AG09319 (cell line): ENCODE results near the gene EYS.

Experiments
- DNase-seq: peaks from one replicate; pipeline ENCODE4 v3.0.0-alpha.2; 2010; ENCODE audit warnings: low read depth; ENCODE audit errors: extremely low read depth
- CTCF ChIP-seq: IDR thresholded peaks from 2 replicates; pipeline ENCODE4 v1.5.1; 2011; ENCODE audit warnings: low read depth, mild to moderate bottlenecking, inconsistent platforms, low read length, moderate library complexity

Gene EYS

GRCh38 chr6:64904616-64905015 lies 802.4 kb downstream of the EYS start:
- DNase-seq: no peak
- no peak for TF ChIP-seq CTCF

- no peak for TF ChIP-seq CTCF
- no peak for DNase-seq
Measured at GRCh38 chr6:64902596-64902995, 804.4 kb downstream of the EYS start.

DNA sequence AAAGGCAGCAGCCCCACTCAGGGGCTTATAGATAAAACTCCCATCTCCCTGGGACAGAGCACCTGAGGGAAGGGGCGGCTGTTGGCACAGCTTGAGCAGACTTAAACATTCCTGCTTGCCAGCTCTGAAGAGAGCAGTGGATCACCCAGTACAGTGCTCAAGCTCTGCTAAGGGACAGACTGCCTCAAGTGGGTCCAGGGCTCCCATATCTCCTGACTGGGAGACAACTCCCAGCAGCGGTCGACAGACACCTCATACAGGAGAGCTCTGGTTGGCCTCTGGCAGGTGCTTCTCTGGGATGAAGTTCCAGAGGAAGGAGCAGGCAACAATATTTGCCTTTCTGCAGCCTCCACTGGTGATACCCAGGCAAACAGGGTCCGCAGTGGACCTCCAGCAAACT lies 810.1 kb downstream of the EYS start:
- no peak for TF ChIP-seq CTCF
- no peak for DNase-seq

DNA sequence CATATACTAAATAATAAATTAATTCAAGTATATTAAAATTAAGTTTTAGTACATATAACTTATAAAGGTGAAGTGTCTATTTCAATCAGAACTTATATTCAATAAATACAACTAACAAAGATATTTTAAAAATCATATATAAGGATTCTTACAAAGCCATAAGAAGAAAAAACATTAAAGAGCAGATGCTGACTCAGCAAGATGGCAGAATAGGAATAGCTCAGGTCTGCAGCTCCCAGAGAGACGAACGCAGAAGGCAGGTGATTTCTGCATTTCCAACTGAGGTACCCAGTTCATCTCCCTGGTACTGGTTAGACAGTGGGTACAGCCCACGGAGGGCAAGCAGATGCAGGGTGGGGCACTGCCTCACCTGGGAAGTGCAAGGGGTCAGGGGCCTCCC lies 811.1 kb downstream of the EYS start:
- TF ChIP-seq CTCF: no peak
- DNase-seq: no peak

DNA sequence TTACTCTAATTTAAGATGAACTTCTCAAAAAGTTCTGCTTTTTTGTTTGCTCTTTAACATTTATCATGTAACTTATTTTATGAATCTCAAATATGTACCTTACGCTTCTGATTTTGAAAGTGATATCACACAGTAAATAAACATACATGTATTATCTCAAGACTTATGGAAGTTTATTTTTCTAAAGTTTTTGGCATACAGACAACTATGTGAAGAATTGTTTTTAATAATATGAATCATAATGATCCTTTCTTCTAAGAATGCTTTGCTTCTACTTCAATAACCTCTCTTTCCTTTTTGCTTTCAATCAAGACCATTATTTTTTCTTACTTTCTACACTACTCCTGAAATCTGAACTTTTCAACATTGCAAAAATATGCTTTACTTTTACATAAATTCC lies 816.4 kb downstream of the EYS start:
- DNase-seq: no peak
- TF ChIP-seq CTCF: no peak

DNA sequence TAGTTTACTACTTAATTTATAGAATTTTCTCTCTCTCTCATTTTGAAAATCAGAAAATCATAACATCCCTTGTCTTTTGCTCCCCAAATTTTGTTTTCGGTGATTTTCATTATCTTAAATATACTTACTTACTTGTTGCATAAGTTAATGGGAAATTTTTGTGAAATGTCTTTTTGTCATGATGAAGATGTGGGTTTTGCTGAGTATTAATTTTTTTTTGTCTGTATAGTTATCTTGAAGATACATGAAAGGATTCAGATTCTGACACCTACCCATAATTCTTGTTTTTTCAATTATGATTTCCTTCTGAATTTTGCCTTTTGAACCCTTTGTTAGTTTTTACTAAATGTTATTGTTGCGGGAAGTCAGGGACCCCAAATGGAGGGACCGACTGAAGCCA lies 817.9 kb downstream of the EYS start:
- DNase-seq: no peak
- no peak for TF ChIP-seq CTCF

GRCh38 chr6:64874776-64875175 lies 832.2 kb downstream of the EYS start:
- no peak for TF ChIP-seq CTCF
- DNase-seq: no peak

DNA sequence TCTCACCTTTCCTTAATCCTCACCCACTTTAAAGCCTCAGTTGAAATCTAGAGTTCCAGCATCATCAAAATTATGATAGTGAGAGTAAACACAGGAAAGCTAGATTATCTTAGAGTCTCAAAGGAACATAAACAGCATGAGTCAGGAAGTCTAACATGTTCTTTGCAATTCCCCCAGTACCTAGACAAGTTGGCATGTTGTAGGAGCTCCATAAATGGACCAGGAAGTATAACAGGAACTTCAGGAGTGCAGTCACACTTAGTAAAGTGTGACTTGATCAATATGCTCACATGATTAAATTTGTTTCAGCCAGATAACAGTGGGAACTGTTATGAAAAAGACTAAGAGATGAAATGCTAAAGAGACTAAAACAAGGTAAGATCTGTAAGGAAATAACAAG lies 834.4 kb downstream of the EYS start:
- TF ChIP-seq CTCF: no peak

More for the DNA sequence above, 834.4 kb downstream of the EYS start:
- no peak for DNase-seq
